SK-N-SH treated with all-trans-retinoic acid at 6 μM for 48 hours (cell line): ENCODE measurements around the gene FBXO48.

ENCODE experiments used
- ATAC-seq: fragments of 200-7000 bp; cut with Tn5 transposase; 3 replicates; pipeline ENCODE4 v1.9.1; 2020; ENCODE audit warnings: mild to moderate bottlenecking, moderate library complexity
- ARNTL ChIP-seq: fragments of 450-650 bp; formaldehyde crosslinking; IDR thresholded peaks from 2 replicates; pipeline ENCODE4 v1.5.0; 2020; ENCODE audit warnings: low read depth, mild to moderate bottlenecking, moderate library complexity, borderline replicate concordance
- BACH2 ChIP-seq: fragments of 250-450 bp; sonication (Bioruptor Pico); IDR thresholded peaks from 2 replicates; pipeline ENCODE4 v1.9.0; 2021; ENCODE audit warnings: mild to moderate bottlenecking, borderline replicate concordance
- CSDC2 ChIP-seq: fragments of 250-450 bp; sonication (Bioruptor Pico); IDR thresholded peaks from 2 replicates; pipeline ENCODE4 v1.5.0; 2020; ENCODE audit warnings: mild to moderate bottlenecking, moderate library complexity
- ESRRG ChIP-seq: fragments of 250-450 bp; sonication (Bioruptor Pico); IDR thresholded peaks from 2 replicates; pipeline ENCODE4 v1.6.1; 2021; ENCODE audit warnings: mild to moderate bottlenecking
- GLIS3 ChIP-seq: fragments of 250-450 bp; sonication (Bioruptor Pico); IDR thresholded peaks from 2 replicates; pipeline ENCODE4 v1.5.0; 2020; ENCODE audit warnings: mild to moderate bottlenecking, moderate library complexity
- ISL1 ChIP-seq: fragments of 250-450 bp; sonication (Bioruptor Pico); IDR thresholded peaks from 2 replicates; pipeline ENCODE4 v2.1.2; 2022; ENCODE audit warnings: mild to moderate bottlenecking, moderate library complexity
- OSR1 ChIP-seq: fragments of 250-450 bp; sonication (Bioruptor Pico); IDR thresholded peaks from 2 replicates; pipeline ENCODE4 v1.8.0; 2022; ENCODE audit warnings: moderate library complexity, mild to moderate bottlenecking, inconsistent platforms
- PPARA ChIP-seq: fragments of 250-450 bp; sonication (Bioruptor Pico); IDR thresholded peaks from 2 replicates; pipeline ENCODE4 v1.5.0; 2020; ENCODE audit warnings: mild to moderate bottlenecking, borderline replicate concordance
- RARB ChIP-seq: fragments of 250-450 bp; sonication (Bioruptor Pico); IDR thresholded peaks from 2 replicates; pipeline ENCODE4 v1.8.0; 2021; ENCODE audit warnings: mild to moderate bottlenecking, moderate library complexity
- SNAI2 ChIP-seq: fragments of 250-450 bp; sonication (Bioruptor Pico); IDR thresholded peaks from 2 replicates; pipeline ENCODE4 v1.5.0; 2020; ENCODE audit warnings: mild to moderate bottlenecking, moderate library complexity
- TCF4 ChIP-seq: fragments of 250-450 bp; sonication (Bioruptor Pico); IDR thresholded peaks from 2 replicates; pipeline ENCODE4 v1.8.0; 2021; ENCODE audit warnings: mild to moderate bottlenecking, moderate library complexity, borderline replicate concordance
- ZFP3 ChIP-seq: fragments of 250-450 bp; sonication (Bioruptor Pico); IDR thresholded peaks from 2 replicates; pipeline ENCODE4 v1.5.0; 2020; ENCODE audit warnings: mild to moderate bottlenecking, moderate library complexity
- ZNF565 ChIP-seq: fragments of 450-650 bp; formaldehyde crosslinking; conservative IDR thresholded peaks from 2 replicates; pipeline ENCODE4 v1.5.0; 2020; ENCODE audit warnings: low read depth, mild to moderate bottlenecking, moderate library complexity
- ZNF70 ChIP-seq: fragments of 450-650 bp; formaldehyde crosslinking; IDR thresholded peaks from 2 replicates; pipeline ENCODE4 v1.5.0; 2020; ENCODE audit warnings: mild to moderate bottlenecking, moderate library complexity
- ZNF8 ChIP-seq: fragments of 450-650 bp; formaldehyde crosslinking; IDR thresholded peaks from 2 replicates; pipeline ENCODE4 v1.5.0; 2020; ENCODE audit warnings: mild to moderate bottlenecking, moderate library complexity
- TF ChIP-seq, protein P1 (sequence below): fragments of 250-450 bp; sonication (Bioruptor Pico); IDR thresholded peaks from 2 replicates; pipeline ENCODE4 v1.5.1; 2020; ENCODE audit warnings: low read depth, mild to moderate bottlenecking, moderate library complexity
- TF ChIP-seq, protein P2 (sequence below): fragments of 250-450 bp; sonication (Bioruptor Pico); IDR thresholded peaks from 2 replicates; pipeline ENCODE4 v1.5.0; 2020; ENCODE audit warnings: mild to moderate bottlenecking, moderate library complexity
- TF ChIP-seq, protein P3 (sequence below): fragments of 250-450 bp; sonication (Bioruptor Pico); IDR thresholded peaks from 2 replicates; pipeline ENCODE4 v1.8.0; 2021; ENCODE audit warnings: low read depth, mild to moderate bottlenecking, moderate library complexity, borderline replicate concordance
- TF ChIP-seq, protein P4 (sequence below): fragments of 250-450 bp; sonication (Bioruptor Pico); IDR thresholded peaks from 2 replicates; pipeline ENCODE4 v1.5.1; 2021; ENCODE audit warnings: mild to moderate bottlenecking, moderate library complexity

Gene FBXO48, protein sequence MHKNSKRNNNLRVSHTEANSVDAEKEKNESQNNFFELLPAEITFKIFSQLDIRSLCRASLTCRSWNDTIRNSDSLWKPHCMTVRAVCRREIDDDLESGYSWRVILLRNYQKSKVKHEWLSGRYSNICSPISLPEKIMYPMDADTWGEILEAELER

DNA sequence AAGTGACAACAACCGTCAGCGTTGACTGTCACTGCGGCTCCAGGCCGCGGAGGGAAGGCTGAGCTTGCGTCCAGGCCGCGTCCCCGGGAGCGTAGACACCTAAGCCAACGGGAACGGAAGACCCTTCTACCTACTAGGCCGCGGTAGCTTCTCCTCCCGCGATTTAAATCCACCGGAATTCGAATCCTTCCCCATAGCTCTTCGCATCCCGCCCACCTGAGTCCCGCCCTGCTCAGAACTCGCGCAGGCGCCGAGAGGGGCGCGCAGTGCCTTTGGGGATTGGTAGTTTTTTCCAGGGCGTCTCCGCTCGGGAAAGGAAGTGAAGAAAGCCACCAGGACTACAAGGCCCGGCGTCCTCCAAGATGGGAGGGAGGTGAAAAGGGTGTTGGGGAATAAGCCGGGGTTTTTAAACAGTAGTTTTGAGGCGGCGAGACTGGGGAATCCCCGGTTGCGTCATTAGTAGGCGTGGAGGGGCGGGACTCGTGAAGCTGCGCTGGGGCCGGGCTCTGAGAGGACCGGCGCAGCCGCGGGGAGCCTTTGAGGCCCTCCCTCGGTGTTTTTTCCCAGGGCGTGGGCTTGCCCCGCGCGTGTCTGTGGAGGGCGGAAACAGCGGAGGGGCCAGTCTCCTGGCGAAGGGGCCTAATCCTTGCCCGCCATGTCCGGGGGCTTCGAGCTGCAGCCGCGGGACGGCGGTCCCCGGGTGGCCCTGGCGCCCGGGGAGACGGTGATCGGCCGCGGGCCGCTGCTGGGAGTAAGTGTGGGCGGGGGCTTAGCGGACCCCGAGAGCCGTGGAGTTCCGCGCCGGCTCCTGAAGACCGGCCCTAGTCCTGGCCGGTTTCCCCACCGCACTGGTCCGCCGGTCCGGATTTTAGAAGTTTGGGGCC is at the start of gene FBXO48, which contains the start of gene APLF:
Gene FBXO48 (minus strand): TSS at position 218 of the 884 bp plus-strand sequence. CDS start 2,149 bp downstream, outside the sequence.
Gene APLF (plus strand): TSS at position 509 of the 884 bp plus-strand sequence. CDS start 147 bp downstream, at position 656.
- 0 out of 2 replicates have a peak, but pooled peaks have one; percentile 33 for TF ChIP-seq CSDC2 (CRISPR knock-in tag)
- no peak for TF ChIP-seq OSR1 (CRISPR knock-in tag)
- TF ChIP-seq ARNTL (CRISPR knock-in tag) = no peak
- TF ChIP-seq BACH2 (CRISPR knock-in tag) = no peak
- TF ChIP-seq PPARA (CRISPR knock-in tag) = no peak
- TF ChIP-seq, protein P1, sequence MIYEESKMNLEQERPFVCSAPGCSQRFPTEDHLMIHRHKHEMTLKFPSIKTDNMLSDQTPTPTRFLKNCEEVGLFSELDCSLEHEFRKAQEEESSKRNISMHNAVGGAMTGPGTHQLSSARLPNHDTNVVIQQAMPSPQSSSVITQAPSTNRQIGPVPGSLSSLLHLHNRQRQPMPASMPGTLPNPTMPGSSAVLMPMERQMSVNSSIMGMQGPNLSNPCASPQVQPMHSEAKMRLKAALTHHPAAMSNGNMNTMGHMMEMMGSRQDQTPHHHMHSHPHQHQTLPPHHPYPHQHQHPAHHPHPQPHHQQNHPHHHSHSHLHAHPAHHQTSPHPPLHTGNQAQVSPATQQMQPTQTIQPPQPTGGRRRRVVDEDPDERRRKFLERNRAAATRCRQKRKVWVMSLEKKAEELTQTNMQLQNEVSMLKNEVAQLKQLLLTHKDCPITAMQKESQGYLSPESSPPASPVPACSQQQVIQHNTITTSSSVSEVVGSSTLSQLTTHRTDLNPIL (CRISPR knock-in tag) = no peak
- TF ChIP-seq, protein P2, sequence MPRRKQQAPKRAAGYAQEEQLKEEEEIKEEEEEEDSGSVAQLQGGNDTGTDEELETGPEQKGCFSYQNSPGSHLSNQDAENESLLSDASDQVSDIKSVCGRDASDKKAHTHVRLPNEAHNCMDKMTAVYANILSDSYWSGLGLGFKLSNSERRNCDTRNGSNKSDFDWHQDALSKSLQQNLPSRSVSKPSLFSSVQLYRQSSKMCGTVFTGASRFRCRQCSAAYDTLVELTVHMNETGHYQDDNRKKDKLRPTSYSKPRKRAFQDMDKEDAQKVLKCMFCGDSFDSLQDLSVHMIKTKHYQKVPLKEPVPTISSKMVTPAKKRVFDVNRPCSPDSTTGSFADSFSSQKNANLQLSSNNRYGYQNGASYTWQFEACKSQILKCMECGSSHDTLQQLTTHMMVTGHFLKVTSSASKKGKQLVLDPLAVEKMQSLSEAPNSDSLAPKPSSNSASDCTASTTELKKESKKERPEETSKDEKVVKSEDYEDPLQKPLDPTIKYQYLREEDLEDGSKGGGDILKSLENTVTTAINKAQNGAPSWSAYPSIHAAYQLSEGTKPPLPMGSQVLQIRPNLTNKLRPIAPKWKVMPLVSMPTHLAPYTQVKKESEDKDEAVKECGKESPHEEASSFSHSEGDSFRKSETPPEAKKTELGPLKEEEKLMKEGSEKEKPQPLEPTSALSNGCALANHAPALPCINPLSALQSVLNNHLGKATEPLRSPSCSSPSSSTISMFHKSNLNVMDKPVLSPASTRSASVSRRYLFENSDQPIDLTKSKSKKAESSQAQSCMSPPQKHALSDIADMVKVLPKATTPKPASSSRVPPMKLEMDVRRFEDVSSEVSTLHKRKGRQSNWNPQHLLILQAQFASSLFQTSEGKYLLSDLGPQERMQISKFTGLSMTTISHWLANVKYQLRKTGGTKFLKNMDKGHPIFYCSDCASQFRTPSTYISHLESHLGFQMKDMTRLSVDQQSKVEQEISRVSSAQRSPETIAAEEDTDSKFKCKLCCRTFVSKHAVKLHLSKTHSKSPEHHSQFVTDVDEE (CRISPR knock-in tag) = 0 out of 2 replicates have a peak, but pooled peaks have one; percentile 33
- no peak for TF ChIP-seq TCF4
- no peak for TF ChIP-seq SNAI2
- no peak for TF ChIP-seq ZNF565 (CRISPR knock-in tag)
- TF ChIP-seq, protein P3, sequence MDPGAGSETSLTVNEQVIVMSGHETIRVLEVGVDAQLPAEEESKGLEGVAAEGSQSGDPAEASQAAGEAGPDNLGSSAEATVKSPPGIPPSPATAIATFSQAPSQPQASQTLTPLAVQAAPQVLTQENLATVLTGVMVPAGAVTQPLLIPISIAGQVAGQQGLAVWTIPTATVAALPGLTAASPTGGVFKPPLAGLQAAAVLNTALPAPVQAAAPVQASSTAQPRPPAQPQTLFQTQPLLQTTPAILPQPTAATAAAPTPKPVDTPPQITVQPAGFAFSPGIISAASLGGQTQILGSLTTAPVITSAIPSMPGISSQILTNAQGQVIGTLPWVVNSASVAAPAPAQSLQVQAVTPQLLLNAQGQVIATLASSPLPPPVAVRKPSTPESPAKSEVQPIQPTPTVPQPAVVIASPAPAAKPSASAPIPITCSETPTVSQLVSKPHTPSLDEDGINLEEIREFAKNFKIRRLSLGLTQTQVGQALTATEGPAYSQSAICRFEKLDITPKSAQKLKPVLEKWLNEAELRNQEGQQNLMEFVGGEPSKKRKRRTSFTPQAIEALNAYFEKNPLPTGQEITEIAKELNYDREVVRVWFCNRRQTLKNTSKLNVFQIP (CRISPR knock-in tag) = no peak
- TF ChIP-seq ZFP3 = 0 out of 2 replicates have a peak, but pooled peaks have one; percentile 37
- no peak for TF ChIP-seq GLIS3 (CRISPR knock-in tag)
- no peak for TF ChIP-seq ISL1 (CRISPR knock-in tag)
- TF ChIP-seq RARB (CRISPR knock-in tag) = no peak
- TF ChIP-seq ZNF70 = no peak
- ATAC-seq = peak; percentile 97

DNA sequence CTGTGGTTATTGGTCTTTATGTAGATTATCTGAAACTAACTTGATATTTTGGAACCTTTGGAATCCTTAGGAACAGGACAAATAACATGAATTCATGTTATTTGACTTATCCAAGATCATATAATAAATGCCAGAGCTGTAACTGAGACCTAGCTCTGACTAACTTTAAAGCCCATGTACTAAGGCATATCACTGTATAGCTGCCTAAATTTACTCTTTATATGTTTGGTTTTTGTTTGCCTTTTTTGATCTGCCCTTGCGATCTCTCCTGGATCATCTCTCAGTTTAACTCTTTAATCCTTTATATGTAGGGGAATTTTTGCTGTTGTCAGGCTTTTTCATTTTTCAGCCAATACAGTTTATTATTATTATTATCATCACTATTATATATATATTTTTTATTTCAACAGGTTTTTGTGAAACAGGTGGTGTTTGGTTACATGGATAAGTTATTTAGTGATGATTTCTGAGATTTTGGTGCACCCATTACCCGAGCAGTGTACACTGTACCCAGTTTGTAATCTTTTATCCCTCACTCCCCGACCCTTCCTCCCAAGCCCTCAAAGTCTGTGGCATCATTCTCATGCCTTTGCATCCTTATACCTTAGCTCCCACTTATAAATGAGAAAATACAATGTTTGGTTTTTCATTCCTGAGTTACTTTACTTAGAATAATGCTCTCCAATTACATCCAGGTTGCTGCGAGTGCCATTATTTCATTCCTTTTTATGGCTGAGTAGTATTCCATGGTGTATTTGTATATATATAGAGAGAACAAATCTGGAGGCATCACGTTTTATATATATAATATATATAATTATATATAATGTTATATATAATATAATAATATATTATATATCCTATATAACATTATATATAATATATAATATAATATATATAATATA is 49.2 kb upstream of the FBXO48 start:
- no peak for TF ChIP-seq SNAI2
- no peak for TF ChIP-seq TCF4
- TF ChIP-seq ISL1 (CRISPR knock-in tag) = no peak
- no peak for TF ChIP-seq OSR1 (CRISPR knock-in tag)
- no peak for TF ChIP-seq ZNF565 (CRISPR knock-in tag)
- TF ChIP-seq ESRRG (CRISPR knock-in tag) = no peak
- TF ChIP-seq ZNF8 = no peak
- TF ChIP-seq, protein P4, sequence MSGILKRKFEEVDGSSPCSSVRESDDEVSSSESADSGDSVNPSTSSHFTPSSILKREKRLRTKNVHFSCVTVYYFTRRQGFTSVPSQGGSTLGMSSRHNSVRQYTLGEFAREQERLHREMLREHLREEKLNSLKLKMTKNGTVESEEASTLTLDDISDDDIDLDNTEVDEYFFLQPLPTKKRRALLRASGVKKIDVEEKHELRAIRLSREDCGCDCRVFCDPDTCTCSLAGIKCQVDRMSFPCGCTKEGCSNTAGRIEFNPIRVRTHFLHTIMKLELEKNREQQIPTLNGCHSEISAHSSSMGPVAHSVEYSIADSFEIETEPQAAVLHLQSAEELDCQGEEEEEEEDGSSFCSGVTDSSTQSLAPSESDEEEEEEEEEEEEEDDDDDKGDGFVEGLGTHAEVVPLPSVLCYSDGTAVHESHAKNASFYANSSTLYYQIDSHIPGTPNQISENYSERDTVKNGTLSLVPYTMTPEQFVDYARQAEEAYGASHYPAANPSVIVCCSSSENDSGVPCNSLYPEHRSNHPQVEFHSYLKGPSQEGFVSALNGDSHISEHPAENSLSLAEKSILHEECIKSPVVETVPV (CRISPR knock-in tag) = no peak
- no peak for TF ChIP-seq PPARA (CRISPR knock-in tag)
- TF ChIP-seq, protein P3 (CRISPR knock-in tag) = no peak
- no peak for ATAC-seq
